ENCODE data around the gene ITGB1BP1. TPM values are rescaled to one million over a fixed set of nuclear protein-coding genes. Genes with fewer than 3 reads are reported as not detected.
A peak's percentile ranks its signal among the peaks of the same experiment; 100 is the strongest.

The ITGB1BP1 gene
- total and polyA plus RNA-seq, 2 of the 13 experiments (the other 11 are each of a cell fraction or from before 2014, with no cell fraction given): 106 to 108 TPM

GRCh38 chr2:9390151-9390850 is 33.0 kb downstream of the ITGB1BP1 start (continued):
- TF ChIP-seq CEBPB (IDR thresholded peaks at IDR 0.05; ENCODE audit: borderline replicate concordance, low read depth, low read length): no peak

GRCh38 chr2:9388950-9389911 is 34.1 kb downstream of the ITGB1BP1 start:
- no peak overlapping the region for H2AFZ ChIP-seq (ENCODE audit: low read length)
- CTCF ChIA-PET (ENCODE audit: low intra/inter-chr PET ratio, low total read pairs): no interaction called here
- ATAC-seq: no peak
- no peaks in the 10 kb centered on the region for H3K27me3 ChIP-seq (ENCODE audit: control insufficient read depth in 1 of 2, insufficient read depth in 2 of 2, low read length in 2 of 2)
- H3K4me2 ChIP-seq (ENCODE audit: low read depth, low read length): 0 out of 2 replicates have a peak overlapping the region, but pooled peaks have one; percentile 30
- H4K20me1 ChIP-seq (ENCODE audit: insufficient read depth, low read length): no peaks in the 10 kb centered on the region
- FAIRE-seq: no peak
- no peak for DNase-seq (ENCODE audit: low spot score)
- H3K4me3 ChIP-seq (replicated peaks in 1 of 3; ENCODE audit: insufficient read depth in 1 of 3, low read depth in 2 of 3, low read length in 3 of 3): no peak overlapping the region
- BruUV-seq (replicated peaks): no TSS peak
- in situ Hi-C loops (cut with HindIII; ENCODE audit: extremely low pct_ligation_motif_present, low pct_unique_long_range_greater_than_20kb) (loop anchor here (5.0 kb wide), 1 partner anchor 33 kb away; the partner anchor contains the start of genes CPSF3 and ITGB1BP1), intact Hi-C loops (cut with micrococcal nuclease; ENCODE audit: unreplicated experiment) (loop anchor here (5.0 kb wide), 1 partner anchor 52 kb away; no protein-coding TSS in a partner anchor)
- 90% methylated on average over 28 of the region's 28 CpGs for WGBS (ENCODE audit: low lambda C conversion rate)
- H3K36me3 ChIP-seq (replicated peaks in 1 of 2; ENCODE audit: control insufficient read depth in 1 of 2, insufficient read depth in 2 of 2, low read length in 2 of 2): peaks cover 3 to 22% of the 10 kb centered on the region in 2 experiments; a peak in 4 of 5 replicates
- H3K79me2 ChIP-seq (ENCODE audit: insufficient read depth, low read length): no peaks in the 10 kb centered on the region
- POLR2A ChIA-PET: interaction anchor here (1.2 to 4.1 kb wide), 3 partner anchors 8 to 53 kb away, joined by 6 to 44 read pairs (median 21); partner anchors contain the start of genes CPSF3 and ITGB1BP1
- no peaks in the 10 kb centered on the region for H3K9me3 ChIP-seq (ENCODE audit: low read length)
- peak overlapping the region; percentile 9 for H3K9ac ChIP-seq (ENCODE audit: insufficient read depth, low read depth, low read length)
- H3K4me1 ChIP-seq (ENCODE audit: insufficient read depth, low read length): peaks cover 62% of the 10 kb centered on the region
- H3K27ac ChIP-seq (ENCODE audit: extremely low read length, insufficient read depth, low read length): peak overlapping the region; percentile 28
- TF ChIP-seq TEAD3 (CRISPR knock-in tag; optimal IDR thresholded peaks at IDR 0.05; ENCODE audit: borderline replicate concordance) (no peak), DZIP1 (CRISPR knock-in tag; IDR thresholded peaks at IDR 0.05) (no peak), ZNF337 (CRISPR knock-in tag; IDR thresholded peaks at IDR 0.05; ENCODE audit: borderline replicate concordance, low read depth) (no peak), ARNTL (CRISPR knock-in tag; IDR thresholded peaks at IDR 0.05) (no peak), GABPB1 (CRISPR knock-in tag; IDR thresholded peaks at IDR 0.05) (no peak), EED (CRISPR knock-in tag; IDR thresholded peaks at IDR 0.05) (0 out of 2 replicates have a peak, but pooled peaks have one; percentile 39), BCL6 (CRISPR knock-in tag; IDR thresholded peaks at IDR 0.05) (peak; percentile 30; the same call in 1 of the 2 replicates), AGO2 (optimal IDR thresholded peaks at IDR 0.05; ENCODE audit: low read depth, low read length) (peak; percentile 59), ZNF761 (CRISPR knock-in tag; conservative IDR thresholded peaks at IDR 0.05) (no peak), ELF3 (CRISPR knock-in tag; IDR thresholded peaks at IDR 0.05) (no peak), ZNF543 (CRISPR knock-in tag; IDR thresholded peaks at IDR 0.05) (0 out of 2 replicates have a peak, but pooled peaks have one; percentile 22), ZNF687 (CRISPR knock-in tag; IDR thresholded peaks at IDR 0.05) (peak; percentile 51)

Data from HepG2 (cell line).